PFSK-1 (cell line): ENCODE data around the gene COMMD6.

ENCODE experiments used
- POLR2AphosphoS5 ChIP-seq: IDR thresholded peaks from 2 replicates; pipeline ENCODE4 v1.6.1; 2012; ENCODE audit warnings: low read depth, mild to moderate bottlenecking, control low read depth, low read length, moderate library complexity
- REST ChIP-seq, 2 experiments: IDR thresholded peaks; 2 replicates each; pipeline versions ENCODE4 v1.6.1 to v1.8.0; 2011 to 2012; ENCODE audit warnings: low read depth in 2 of 2, low read length in 2 of 2, control low read depth in 1 of 2, inconsistent platforms in 1 of 2, mild to moderate bottlenecking in 1 of 2, moderate library complexity in 1 of 2; ENCODE audit not compliant: insufficient read depth in 1 of 2
- TAF1 ChIP-seq: IDR thresholded peaks from 2 replicates; pipeline ENCODE4 v1.6.1; 2012; ENCODE audit warnings: low read length, control low read depth, borderline replicate concordance; ENCODE audit not compliant: insufficient read depth

DNA sequence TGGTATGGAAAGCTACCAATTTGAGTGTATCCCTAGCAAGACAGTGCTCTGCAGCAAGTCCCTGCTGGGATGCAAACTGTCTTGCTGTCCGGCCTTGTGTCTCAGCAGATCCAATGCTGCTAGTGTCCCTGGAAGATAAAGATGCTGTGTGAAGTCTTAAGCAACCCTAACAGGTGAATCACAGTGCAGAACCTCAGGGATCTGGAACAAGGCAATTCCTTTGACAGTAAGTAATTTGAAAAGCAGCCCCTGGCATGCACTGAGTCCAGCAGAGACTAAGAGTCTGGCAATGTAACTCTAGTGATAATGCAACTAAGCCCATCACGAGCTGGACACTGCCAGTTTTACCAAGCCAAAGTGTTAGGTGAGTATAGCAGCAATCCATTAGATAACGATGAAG lies 10.3 kb upstream of the COMMD6 start:
- no peak for TF ChIP-seq TAF1
- TF ChIP-seq REST (IDR thresholded peaks at IDR 0.05; ENCODE audit: insufficient read depth in 1 of 2, low read depth in 2 of 2, low read length in 2 of 2): no peak
- TF ChIP-seq POLR2AphosphoS5: no peak
